ENCODE data around the gene TRIP13.
"Not testable (repeated sequence)": the region's sequence is repeated elsewhere in the genome, so short reads cannot be mapped to it uniquely, and the experiment has no call there.

TRIP13 gene

DNA sequence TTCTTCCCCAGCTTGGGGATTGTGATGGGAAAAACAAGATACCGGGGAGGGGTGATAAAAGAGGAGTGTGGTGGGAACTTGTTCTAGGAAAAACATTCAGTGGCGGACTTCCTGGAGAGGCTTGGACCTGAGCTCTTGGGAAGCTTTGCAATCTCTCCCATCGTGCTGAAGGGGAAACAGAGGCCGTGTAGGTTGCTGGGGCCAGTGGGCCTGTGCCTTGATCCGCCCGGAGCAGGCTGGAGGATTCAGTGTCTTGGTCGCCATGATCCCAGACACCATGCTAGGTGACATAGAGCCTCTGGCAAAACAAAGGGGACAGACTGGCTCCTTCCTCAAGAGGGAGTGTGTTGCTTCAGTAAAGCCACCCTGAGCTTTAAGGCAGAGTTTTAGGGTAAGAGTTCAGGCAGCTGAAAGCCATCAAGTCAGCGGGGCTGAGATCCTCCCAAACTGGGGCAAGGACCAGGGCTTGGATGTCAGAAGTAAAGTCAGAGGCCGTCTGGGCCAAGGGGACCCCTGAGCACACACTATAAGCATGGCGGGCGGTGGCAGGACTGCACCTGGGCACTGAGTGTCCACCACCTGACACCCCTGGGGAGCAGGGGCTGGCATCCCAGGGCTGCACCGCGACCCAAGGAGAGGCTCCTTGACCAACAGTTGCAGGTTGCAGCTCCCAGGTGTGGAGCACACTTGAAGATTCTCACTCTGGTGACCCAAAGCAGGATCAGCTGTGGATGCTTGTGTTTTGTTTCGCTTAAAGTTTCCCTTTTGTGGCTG is 44.7 kb downstream of the TRIP13 start:
- no peak for DNase-seq (ENCODE audit: low spot score)

- no peak for DNase-seq (ENCODE audit: low spot score)
Observed at GRCh38 chr5:939368-939767, 46.7 kb downstream of the TRIP13 start.

DNA sequence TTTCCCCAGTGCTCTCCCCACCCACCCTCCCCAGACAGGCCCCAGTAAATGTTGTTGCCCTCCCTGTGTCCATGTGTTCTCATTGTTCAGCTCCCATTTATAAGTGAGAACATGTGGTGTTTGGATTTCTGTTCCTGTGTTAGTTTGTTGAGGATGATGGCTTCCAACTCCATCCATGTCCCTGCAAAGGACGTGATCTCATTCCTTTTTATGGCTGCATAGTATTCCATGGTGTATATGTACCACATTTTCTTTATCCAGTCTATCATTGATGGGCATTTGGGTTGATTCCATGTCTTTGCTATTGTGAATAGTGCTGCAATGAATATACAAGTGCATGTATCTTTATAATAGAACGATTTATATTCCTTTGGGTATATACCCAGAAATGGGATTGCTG is 48.1 kb downstream of the TRIP13 start:
- DNase-seq (ENCODE audit: low spot score): not testable (repeated sequence)

DNA sequence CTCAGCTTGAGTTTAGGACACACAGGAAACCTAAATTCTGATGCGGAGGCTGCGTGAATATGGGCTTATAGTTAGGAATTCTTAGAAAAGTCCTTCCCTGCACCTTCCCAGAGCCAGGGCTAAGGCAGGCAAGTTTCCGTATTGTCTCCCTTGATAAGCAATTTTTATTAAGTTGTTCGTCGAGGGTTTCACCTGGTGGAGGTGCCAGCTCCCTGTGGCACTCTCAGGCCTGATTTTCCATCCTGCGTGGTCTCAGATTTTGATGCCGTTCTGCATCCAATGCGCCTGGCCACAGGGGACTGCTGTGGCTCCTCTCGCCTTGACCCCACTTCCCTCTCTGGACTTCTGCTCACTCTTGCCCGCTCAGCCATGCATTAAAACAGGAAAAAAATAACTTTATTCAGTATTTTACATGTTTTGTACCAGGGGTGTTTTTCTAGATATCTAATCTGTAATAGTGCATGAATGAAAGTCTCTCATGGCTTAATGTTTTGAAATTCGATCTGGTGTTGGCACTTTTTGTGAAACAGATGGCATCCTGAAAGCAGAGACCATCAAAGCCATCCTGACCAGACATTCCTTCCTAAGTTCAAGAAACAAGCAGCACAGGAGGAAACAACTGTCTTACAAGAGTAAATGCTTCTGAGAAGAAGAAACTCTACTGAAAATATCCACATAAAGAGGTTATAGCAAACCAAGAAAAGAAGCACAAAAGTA is 50.7 kb downstream of the TRIP13 start:
- DNase-seq (ENCODE audit: low spot score): no peak

DNA sequence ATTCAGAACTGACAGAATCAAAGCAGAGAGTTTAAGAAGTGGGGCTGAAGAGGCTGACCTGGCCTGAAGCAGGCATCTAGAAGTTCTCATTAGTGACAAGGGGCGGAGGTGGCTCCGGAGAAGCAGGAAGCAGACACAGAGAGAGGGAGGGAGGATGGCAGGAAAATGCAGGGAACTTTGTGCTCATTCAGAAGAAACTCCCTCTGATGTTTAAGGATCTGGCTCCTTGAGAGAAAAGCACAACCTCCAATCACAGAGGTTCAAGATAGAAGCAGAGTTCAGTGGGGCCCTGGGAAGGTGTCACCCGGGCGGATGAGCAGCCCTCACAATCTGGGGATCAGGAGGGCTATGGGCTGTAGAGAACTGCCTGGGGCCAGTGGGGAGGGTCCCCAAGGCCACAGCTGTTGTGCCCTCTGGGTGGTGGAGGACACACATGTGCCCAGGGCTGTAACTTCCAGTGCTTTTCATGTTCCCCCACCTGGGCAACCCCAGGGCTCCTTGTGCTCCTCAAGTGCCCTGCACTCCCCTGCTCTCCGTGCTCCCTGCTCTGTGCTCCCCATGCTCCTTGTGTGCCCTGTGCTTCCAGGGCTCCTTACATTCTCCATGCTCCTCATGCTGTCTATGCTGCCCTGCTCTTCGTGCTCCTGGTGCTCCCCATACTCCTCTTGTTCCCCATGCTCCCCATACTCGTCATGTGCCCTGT is 51.4 kb downstream of the TRIP13 start:
- DNase-seq (ENCODE audit: low spot score): no peak

GRCh38 chr5:944621-944927 is 51.9 kb downstream of the TRIP13 start:
- DNase-seq (ENCODE audit: low spot score): no peak

GRCh38 chr5:944992-945685 is 52.5 kb downstream of the TRIP13 start:
- no peak for DNase-seq (ENCODE audit: low spot score)

- no peak for DNase-seq (ENCODE audit: low spot score)
Observed at GRCh38 chr5:945691-946551, 53.2 kb downstream of the TRIP13 start.

DNA sequence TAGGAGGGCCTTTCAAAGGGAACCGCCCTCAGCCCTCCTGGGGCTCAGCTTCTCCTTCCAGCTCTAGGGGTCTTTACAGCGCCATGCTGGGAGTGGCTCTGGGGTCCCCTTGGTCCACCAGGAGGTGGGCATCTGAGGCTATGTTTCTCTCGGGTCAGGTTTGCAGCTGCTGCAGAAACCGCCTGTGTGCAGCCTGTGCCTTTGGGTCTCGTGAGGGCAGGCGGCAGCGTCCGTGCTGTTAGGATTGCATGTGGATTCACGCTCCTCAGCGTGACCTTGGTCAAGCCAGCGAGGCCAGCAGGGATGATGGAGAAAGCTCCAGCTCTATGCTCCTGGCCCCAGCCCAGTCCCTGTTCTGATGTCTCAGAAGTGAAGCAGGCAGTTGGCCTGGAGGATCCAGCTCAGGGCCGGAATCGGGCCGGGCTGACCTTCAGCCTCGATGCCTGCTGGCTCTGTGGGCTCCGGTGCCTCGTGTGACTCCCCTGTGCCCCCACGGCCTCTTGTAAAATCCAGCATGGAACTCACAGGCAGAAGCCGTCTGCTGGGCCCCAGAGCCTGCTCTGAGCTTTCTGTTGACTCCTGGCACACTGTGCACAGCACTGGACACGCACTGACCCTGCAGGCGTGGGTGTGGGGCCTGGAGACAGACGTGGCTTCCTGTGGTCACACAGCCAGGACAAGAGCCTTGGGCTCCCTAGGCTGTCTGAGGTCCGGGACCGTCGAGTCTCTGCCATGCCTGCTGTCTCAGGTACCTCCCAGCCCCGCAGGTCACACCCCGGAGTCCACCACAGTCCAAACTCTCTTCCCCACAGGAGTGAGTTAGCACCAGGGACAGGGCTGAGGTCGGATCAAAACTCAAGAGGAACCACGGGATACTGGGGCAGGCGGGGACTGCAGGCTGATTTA is 54.3 kb downstream of the TRIP13 start:
- no peak for DNase-seq (ENCODE audit: low spot score)

- DNase-seq (ENCODE audit: low spot score): no peak
Observed at GRCh38 chr5:947626-948471, 55.2 kb downstream of the TRIP13 start.

DNA sequence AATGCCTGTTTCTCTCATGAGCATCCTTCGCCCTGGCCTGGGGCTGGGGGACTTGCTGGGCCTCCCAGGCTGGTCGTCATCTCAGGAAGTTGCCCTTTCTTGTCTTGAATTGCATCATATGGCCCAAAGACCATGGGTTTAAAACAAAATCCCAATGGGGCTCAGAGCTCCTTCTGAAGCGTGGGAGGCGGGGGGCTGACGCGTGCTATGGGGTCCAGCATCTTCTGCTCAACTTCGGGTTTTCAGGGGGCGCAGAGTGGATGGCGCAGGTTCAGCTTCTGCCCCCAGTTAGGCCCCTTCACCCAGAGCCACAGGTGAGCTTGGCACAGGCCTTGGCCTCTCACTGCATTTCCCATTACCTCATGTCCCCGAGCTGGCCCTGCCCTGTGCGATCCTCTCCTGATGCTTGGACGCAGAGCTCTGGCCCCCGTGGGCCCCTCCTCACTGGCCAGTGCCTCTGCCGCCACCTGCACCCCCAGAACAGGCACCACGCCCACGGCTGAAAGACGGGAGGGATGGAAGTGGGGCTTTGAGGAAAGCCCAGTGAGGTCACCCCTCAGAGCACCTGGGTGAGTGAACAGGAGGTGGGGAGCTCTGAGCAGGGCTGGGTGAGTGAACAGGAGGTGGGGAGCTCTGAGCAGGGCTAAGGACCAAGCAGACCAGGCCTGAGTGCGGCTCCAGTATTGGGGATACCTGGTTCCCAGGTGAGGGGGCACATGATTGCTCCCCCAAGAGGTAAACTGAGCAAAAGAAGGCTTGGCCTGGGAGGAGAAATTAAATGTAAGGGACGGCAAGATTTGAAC is 56.0 kb downstream of the TRIP13 start:
- no peak for DNase-seq (ENCODE audit: low spot score)

GRCh38 chr5:949275-949543 is 56.5 kb downstream of the TRIP13 start:
- DNase-seq (ENCODE audit: low spot score): no peak

GRCh38 chr5:949815-950560 is 57.3 kb downstream of the TRIP13 start:
- DNase-seq (ENCODE audit: low spot score): no peak

DNA sequence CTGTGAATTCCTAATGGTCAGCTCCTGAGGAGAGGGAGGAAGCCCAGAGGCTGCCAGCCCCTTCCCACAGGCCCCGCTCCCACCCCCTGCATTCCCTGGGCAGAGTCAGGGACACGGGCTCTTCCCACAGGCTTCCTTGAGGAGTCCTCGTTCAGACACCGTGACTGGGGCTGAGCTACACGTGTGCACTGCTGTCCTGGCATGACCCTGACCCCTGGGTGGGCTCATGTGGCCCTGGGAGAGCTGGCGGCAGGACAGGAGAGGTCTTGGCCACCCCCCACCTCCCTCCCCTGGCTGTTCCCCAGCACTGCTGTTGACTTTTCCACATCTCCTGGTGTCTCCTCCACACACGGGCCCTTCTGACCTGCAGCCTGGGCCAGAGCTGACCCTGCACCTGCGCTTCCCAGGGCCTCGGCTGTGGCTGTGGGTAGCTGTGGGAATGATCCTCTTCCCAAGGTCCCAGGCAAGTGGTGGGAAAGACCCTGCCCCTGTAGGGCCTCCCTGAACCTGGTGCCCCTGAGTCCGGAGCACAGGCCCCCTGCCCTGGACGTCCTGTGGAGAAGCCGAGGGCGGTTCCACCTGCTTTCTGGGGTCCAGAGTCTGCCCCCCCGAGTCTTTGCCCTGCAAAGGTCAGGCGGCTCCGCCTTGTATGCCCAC is 59.4 kb downstream of the TRIP13 start:
- DNase-seq (ENCODE audit: low spot score): no peak

DNA sequence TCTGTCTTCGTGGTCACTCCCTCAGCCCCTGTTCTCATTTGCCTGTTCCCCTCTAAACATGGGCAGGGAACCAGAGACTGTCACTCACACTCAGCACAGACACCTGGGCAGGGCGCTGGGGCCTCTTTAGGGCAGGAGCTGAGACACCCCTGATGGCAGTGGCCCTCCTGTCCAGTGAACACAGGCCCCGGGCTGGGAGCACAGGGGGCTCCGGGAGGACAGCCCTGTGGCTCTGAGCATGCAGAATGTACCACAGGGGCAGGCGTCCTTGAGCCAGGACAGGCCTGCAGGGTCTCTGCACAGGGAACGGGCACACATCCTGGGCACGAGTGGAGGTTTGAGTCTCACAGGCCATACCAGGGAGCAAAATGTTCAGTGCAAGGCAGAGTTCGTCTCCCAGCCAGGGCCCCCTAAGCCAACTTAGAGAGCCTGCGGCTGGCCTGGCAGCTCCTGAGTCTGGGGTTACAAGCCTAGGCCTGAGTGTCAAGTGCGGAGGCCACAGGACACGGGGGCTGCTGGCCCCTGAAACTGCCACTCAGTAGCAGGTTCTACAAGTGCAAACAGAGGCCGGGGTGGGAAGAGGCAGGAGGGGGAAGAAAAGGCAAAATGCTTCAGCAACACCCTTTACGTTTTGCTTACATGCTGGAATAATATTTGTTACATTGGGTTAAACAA is 60.0 kb downstream of the TRIP13 start:
- no peak for DNase-seq (ENCODE audit: low spot score)

GRCh38 chr5:953535-954449 is 61.1 kb downstream of the TRIP13 start:
- DNase-seq (ENCODE audit: low spot score): no peak

Measured in hematopoietic multipotent progenitor cell treated with erythropoietin and hydrocortisone succinate and interleukin-3 and kit ligand, for 17 days (in vitro differentiated cells).